HG03354 (cell line): ENCODE measurements around the gene C20orf96.
"Not testable (repeated sequence)": the region's sequence is repeated elsewhere in the genome, so short reads cannot be mapped to it uniquely, and the experiment has no call there.

Experiments used
- ATAC-seq: cut with Tn5 transposase; IDR thresholded peaks from one replicate; pipeline ENCODE4 v1.9.1; 2021; ENCODE audit warnings: mild to moderate bottlenecking; ENCODE audit not compliant: unreplicated experiment, poor library complexity, severe bottlenecking

C20orf96 gene

DNA sequence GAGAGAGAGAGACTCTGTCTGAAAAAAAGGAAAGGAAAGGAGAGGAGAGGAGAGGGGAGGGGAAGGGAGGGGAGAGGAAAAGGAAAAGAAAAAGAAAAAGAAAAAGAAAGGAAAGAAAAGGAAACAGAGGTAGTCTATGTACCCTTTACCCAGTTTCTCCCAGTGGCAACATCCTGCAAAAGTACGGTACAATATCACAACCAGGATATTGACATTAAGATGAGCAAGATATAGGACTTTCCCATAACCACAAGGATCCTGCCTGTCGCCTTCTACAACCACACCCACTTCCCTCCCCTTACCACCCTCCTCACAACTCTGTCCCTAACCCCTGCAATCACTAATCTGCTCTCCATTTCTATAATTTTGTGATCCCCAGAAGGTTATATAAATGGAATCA lies 4.0 kb downstream of the C20orf96 start:
- no peak for ATAC-seq

DNA sequence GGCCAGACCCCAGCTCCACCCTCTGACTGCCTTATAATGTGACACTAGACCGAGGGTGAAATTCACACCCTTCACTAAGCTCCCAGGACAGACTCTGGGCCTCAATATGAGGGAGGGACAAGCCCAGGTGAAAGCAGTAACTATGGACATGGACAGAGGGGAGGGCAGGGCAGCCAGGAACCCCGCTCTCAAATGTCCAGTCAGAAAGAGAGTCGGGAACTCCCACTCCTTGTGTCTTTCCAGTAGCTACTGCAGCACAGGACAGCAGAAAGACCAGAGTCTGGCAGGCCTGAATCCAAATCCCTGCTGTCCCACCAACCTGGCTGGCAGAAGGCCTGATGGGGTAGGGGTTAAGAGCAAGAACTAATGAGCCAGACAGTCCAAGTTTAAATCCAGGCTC lies 6.4 kb downstream of the C20orf96 start:
- ATAC-seq: no peak

DNA sequence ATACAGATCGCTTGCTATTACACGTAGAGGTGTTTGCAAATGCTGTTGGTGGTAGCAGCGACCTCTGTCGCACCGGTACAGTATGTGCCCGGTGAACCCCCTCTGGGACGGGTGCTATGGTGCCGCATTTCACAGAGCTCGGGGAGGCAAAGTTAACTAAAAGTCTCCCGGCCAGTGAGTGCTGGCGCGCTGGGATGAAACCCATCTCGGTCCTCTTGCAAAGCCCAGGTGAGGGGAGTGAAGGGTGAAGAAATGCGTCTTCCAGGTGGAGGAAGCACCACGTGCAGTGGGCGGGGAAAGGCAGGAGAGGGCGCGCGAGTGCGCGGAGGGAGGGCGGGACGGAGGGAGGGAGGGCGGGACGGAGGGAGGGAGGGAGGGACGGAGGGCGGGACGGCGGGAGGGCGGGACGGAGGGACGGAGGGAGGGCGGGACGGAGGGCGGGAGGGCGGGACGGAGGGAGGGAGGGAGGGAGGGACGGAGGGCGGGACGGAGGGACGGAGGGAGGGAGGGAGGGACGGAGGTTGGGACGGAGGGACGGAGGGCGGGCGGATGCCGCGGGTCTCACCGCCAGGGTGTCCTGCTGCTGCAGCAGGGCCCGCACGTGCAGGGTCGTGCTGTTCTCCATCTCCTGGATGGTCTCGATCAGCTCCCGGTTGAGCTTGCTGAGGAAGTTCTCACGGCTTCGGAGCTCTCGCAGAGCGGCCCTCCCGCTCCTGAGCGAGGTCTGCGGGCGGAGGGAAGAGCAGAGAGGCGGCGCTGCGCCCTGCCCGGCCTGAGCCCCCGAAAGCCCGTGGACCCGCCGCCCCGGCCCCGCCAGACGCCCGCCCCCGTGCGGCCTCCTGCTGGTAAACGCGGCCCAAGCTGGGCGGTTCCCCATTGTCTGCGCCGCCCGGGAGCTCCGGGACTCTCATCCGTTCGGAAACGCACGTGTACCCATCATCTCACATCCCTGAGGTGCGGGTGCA lies 11.7 kb downstream of the C20orf96 start:
- ATAC-seq: no peak

DNA sequence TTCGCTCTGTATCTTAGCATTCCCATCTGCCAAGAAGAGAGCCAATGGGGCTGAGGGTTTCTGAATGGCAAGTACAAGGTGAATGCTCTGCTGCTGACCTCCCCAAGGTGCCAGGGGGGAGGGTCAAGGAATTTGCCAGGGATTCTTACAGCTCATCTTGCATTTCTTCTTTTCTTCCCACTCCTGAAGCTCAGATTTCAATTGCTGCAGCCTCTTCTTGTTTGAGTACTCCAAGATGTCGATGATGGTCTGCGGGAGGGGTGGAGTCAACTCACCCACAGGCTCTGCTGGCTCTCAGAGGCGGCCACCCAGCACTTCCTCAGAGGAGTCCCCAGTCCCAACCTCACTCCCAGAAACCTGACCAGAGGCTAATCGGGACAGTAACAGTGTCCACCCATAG lies 12.4 kb downstream of the C20orf96 start:
- ATAC-seq: no peak

DNA sequence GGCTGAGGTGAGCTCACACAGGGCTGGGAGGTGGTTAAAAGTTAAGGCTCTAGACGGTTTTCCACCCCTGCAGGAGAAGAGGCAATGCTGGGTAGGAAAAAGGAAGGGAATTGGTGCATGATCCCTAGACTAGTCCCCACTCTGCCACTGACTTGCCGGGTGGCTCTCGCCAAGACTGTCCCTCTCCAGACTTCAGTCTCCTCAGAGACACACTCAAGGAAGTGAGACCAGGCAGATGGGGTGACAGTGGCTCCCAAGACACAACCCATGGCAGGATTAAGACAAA lies 13.1 kb downstream of the C20orf96 start:
- no peak for ATAC-seq

DNA sequence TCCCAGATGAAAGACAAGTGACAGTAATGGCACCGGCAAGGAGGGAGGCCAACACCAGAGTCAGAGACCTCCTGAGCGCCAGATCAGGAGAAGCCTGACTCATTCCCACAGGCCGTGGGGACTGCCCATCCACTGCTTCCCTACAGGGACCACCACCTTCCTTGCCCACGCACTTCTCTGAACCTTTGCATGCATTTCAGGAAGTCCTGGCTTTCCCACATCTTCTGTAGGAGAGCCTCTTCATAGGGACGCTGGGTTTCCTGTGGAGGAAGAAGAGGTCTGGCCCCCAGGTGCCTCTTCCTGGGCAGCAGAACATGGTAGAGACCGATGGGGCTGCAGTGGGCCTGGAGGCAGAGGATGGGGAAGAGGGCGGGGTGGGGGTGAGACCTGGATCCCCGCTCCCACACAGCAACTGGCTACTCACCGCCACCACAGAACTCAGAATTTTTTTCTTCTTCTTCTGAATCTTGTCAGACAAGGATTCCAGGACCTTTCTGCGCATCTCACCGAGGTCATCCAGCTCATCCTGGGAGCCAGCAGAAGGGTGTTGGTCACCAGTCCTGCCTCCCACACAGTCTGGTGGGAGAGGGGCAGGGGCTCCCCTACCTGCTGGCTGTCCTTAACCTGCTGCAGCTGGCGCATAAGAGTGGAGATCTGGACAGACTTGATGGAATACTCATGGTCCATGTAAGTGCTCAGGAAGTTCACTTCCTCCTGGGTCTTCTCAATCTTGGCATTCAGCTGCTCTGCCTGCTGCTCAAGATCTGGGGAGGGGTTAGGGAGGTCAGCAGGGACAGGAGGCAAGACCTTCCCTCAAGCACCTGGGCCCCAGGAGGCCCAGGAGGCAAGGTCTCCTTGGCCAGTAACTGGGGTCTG lies 13.7 kb downstream of the C20orf96 start:
- no peak for ATAC-seq

DNA sequence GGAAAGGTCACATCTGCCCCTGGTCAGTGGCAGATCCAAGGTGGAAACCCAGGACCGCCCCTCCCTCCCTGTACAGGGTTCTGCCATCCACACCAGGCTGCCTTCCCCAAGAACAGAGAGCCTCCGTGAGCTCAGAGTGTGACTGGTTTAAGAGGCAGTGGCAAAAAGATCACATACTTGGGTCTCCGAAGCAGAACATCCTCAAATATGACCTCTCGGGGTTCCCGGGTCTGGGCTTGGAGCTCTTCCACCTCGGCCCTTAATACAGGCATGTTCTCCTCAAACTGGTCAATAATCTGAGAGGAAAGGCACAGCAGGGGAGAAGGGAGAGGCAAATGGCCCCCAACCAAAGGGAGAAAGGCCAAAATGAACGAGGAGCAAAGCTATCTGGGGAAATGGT lies 14.8 kb downstream of the C20orf96 start:
- ATAC-seq: no peak

DNA sequence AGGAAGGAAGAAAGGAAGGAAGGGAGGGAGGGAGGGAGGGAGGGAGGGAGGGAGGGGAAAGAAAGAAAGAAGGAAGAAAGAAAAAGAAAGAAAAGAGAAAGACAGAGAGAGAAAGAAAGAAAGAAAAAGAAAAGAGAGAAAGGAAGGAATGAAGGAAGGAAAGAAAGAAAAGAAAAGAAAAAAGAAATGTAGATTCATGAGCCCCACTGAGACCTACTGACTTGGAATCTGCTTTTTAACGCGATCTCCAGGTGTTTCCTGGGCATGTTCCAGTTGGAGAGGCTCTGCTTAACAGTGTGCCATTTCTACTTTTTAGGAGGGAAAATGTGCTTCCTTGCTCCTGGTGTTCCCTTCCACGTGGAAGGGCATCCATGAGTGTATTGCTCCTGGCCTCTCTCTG lies 16.7 kb downstream of the C20orf96 start:
- ATAC-seq: no peak

DNA sequence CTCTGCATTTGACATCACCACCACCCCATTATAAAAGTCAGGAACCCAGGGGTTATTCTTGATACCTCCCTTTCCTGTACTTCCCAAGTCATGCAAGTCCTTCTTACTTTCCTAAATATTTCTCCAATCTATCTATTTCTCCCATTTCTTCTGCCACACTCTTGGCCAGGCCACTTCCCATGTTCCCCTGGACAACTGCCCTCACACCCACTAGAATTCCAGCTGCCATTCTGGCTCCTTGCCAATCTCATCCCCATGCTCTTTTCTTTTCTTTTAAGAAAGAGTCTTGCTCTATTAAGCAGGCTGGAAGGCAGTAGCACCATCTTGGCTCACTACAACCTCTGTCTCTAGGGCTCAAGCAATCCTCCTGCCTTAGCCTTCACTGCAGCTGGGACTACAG lies 17.8 kb downstream of the C20orf96 start:
- no peak for ATAC-seq

DNA sequence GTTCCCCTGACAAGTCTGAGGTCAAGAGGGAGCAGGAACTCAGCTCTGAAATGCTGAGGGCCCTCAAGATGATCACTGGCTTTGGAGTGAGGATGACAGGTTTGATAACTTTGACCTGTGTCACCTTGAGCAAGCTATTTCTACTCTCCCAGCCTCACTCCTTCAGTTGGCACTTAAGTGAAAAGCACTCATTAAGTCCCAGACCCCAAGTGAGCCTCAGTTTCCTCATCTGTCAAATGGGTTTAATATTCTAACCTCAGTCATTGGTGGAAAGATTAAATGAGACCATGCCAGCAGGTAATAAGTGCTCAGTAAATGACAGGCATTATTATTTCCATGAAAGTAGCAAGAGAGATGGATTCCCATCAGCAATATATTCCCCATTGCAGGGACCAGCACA lies 19.0 kb downstream of the C20orf96 start:
- no peak for ATAC-seq

DNA sequence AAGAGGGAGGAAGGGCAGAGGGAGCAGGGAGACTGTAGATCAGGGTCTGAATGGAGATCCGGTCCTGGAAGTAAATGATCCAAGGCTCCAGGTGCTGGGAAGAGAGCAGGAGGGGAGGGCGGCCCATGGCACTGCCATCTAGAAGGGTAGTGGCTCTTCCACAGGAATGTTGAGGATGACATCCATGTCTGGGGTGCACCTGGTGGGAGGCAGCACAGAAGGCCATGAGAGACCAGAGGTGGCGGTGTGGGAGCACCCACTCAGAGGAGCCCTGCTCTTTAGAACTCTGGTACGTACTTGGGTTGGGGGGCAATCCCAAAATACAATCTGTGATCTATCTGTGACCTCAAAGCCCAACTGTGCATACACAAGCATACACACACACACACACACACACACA lies 19.5 kb downstream of the C20orf96 start:
- ATAC-seq: no peak

DNA sequence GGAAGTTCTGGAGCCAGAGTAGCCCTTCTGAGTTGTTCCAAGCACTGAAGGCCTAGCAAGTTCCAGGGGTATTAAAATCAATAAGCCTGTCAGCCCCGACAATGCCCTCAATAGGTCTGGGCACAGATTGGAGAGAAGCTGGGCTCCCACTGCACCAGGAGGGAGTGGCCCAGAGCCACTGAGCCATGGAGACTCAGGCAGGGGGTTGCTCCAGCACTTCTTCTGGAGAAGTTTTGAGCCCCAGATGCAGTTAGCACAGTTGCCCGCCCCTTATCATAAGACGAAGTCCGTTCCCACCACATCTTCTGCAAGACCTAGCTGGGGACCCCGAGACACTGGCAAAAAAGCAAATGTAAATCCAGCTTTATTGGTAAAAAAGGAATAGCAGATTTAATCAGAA lies 20.0 kb downstream of the C20orf96 start:
- no peak for ATAC-seq

DNA sequence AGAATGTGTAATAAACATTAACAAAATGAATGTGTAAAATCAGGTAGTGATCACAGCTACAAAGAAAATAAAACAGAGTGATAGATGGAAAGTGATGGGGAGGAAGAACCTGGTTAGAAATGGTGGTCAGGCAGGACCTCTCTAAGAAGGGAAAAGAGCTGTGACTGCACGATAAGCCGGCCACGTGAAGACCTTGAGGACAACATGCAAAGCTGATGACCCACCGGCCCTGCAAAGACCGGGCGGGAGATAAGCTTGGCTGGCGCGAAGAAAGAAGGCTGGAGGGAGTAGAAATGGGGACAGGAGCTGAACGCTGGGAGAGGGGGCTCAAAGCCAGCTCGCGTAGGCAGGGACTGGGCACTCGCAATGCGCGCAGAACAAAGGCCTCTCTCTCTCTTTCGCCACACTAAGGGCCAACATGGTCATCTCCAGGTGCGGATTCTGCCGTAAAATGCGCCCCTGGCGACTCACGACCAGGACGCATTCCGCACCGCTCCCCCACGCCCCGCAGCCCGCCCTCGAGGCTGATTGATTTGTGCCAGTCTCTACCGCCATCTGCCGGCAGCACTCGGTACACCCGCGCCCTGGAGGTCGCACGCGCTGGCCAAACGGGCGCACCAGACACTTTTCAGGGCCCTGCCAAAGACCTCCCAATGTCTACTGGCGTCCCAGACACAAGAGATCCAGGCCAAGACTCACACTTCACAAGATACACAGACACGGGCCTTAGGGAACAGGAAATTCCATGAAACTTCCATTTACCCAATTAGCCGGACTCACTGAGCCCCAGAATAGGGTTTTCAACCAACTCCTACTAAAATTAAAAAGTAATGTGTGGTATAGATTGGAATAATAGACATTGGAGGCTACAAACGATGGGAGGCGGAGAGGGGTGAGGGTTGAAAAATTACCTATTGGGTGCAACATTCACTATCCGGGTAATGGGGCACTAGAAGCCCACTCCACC lies 23.7 kb downstream of the C20orf96 start:
- ATAC-seq: peak; percentile 96

DNA sequence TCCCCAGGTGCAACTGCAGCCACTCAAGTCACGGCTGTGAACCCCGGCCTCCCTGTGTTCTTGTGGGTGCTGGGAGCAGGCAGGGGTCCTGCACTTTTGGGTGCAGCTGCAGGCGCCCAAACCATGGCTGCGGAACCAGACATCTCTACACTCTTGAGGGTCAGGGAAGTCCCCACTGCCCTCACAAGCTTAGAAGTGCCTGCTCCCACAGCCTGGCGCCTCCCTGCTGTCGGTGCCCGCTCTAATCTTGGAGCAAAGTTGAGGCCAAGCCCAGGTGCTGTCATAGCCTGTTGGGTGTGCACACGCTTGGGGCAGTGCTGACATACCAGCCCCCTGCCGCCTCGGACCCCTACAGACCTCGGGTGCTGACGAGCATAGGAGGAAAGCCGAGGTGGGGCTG lies 26.8 kb downstream of the C20orf96 start:
- ATAC-seq: no peak

DNA sequence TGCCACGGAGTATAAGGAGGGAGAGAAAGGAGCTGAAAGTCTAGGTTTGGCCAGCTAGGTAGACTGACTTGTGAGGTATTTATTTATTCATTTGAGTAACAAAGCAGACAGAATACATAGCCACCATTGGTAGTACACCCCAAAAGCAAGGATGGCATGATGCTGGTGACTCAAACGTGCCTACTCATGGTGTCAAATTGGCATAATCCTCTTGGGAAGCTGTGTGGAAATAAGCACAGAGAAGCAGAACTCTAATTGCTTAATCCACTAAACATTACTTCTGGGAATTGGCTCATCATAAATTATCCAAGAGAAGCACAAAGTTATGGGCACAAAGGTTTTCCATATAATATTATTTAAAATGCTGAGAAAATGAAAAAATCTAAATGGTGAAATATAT lies 30.6 kb downstream of the C20orf96 start:
- no peak for ATAC-seq

DNA sequence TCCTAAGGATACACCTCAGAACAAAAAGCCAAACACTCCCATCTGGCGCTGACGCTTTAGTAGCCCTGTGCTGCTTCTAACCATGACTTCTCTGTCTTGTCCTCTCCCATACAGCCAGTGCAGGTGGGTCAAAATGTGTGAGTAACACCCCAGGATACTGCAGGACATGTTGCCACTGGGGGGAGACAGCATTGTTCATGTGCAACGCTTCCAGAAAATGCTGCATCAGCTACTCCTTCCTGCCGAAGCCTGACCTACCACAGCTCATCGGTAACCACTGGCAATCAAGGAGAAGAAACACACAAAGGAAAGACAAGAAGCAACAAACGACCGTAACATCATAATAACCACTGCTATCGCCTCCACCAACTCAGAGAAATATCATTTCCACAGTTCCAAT lies 31.6 kb downstream of the C20orf96 start:
- ATAC-seq: no peak

DNA sequence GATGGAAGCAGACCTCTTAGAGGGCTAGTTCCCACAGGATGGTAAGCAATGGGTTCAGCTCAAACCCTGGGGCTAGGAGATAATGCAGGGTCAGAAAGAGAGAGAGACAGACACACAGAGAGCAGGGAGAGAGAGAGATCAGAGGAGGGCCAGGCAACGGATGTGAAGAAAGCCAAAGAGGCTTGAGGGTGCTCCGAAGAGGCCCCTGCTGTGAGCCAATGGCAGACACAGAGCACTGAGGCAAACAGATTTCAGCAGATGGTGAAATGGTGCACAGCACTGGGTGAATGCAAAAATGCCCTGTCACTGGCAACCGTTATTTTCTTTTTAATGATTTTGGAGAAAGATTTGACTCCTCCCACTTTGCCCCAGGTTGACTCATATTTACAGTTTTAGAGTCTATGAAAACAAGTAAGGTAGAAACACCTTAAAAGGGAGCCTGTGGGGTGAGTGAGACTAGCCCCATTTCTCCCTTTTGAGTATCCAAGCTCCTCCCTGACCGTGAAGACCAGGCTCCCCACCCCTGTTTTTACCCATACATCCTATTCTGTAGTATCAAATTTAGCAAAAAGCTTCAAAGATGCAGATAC lies 32.2 kb downstream of the C20orf96 start:
- no peak for ATAC-seq

DNA sequence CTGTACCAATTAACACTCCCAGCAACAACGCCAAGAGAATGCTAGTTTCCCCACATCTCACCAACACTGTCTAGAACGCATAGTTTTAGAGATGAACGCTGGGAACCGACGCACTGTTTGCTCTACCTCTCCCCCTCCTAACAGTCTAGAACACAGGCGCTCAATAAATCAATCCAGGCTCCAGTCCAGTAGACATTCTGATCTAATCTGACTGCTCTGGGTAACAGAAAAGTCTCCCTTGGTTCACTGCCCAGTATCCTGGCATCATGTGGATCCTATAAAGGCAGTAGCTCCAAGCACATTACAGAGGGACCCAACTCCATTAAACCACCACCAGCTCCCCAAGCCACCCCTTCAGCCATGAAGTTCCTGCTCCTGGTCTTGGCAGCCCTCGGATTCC lies 33.1 kb downstream of the C20orf96 start, which contains the start of gene DEFB132:
Gene DEFB132 (plus strand): TSS at position 306 of the 400 bp plus-strand sequence. CDS start 55 bp downstream, at position 361.
- no peak for ATAC-seq

DNA sequence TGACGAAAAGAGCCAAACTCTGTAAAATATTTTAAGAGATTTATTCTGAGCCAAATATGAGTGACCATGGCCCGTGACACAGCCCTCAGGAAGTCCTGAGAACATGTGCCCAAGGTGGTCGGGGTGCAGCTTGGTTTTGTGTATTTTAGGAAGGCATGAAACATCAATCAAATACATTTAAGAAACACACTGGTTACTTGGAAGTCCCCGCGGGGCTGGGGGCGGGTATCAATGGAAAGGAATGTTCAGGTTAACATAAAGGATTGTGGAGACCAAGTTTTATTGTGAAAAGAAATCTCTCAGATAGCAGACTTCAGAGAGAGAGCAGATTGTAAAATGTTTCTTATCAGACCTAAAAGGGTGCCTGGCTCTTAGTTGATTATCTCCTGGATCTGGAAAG lies 37.1 kb downstream of the C20orf96 start:
- ATAC-seq: not testable (repeated sequence)
